Stimulated activated CD4-positive, alpha-beta T cell treated with anti-CD3 and anti-CD28 coated beads, TNF-alpha, amount 100 ng/mL, for 48 hours (primary cell): Measurements from ENCODE around the gene FOXC1.

Experiments used
- DNase-seq, 3 donors: peaks; one replicate each; pipeline ENCODE4 v3.0.0-alpha.2; 2020; ENCODE audit warnings: low read depth in 3 of 3

The FOXC1 gene

GRCh38 chr6:1623769-1624057 lies 14.0 kb downstream of the FOXC1 start:
- no peak for DNase-seq

DNA sequence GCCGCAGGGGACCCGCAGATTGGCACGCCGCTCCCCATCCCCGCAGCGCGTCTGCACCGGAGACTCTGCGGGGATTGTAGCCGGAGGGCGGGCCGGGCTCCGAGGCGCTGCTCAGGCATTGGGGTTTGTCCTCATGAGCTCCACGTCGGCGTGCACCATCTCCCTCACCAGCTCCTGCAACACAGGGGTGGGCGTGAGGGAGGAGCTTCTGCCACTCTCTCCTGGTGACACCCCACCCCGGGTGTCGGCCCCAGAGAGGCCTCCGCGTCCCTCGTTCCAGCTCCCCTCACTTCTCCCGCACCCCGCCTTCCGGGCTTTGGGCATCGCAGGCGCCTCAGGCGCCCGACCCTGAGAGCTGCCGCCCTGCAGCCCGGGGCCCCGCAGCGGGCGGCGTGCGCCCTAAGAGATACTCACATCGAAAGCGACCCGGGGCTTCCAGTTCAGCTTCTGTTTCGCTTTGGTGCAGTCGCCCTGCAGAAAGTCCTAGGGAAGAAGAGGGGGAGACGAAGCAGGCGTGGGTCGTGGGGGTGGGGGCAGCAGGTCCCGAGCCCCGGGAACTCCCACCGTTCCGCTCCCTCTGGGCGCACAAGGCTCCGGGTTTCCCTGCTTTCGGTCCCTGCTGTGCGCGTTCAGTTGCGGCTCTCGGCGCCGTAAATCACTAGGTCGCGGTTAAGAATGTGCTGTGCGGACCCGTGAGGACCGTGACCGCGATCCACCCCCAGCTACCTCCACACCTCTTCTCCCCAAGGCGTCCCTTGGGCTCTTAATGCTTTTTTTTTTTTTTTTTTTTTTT lies 14.5 kb downstream of the FOXC1 start:
- DNase-seq, result no peak

- DNase-seq, result no peak
Observed at GRCh38 chr6:1624851-1625781, 15.4 kb downstream of the FOXC1 start.

DNA sequence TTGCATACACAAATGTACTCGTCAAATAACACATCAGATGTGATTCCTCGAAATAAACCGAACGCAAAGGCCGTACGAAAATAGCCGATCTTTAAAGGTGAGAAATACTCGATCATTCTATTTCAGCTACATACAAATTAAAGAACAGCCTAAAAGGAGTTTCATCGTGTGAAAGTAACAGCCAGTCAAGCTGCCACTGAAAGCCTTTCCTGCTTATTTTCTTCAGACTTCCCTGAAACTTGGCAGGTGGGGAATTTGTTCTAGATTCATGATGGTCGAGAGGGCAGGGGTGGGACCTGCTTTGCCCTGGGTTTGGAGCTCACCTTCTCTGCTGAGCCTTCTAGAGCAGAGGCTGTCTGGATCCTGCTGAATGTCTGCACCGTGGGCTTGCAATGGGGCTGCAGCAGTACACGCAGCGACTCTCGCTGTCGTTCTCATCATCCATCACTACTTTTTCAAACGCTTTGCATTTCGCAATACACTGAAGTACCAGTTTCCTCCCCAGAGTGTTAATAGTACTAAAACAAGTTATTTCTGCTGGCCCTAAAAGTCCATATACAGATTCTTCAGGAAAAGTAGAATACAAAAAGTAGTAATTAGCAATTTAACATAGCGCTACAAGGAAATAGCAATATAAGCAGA lies 16.2 kb downstream of the FOXC1 start:
- no peak for DNase-seq

DNA sequence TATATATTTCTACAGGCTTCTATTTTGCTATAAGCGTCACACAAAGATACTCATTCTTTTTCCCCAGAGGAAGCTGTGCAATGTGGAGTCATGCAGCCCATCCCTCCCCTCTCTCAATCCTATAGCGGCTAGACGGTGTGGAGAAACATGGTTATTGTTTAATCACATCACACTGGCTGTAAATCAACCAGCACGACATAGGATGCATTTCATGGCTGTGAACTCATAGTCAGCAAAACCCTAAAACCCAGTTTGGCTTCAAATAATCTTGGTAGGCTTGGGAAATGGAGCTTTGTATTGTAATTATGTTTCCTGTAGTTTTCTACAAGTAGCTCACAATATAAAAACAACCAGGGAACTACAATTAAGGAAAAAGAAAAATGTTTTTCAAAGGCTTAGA lies 16.8 kb downstream of the FOXC1 start:
- no peak for DNase-seq

DNA sequence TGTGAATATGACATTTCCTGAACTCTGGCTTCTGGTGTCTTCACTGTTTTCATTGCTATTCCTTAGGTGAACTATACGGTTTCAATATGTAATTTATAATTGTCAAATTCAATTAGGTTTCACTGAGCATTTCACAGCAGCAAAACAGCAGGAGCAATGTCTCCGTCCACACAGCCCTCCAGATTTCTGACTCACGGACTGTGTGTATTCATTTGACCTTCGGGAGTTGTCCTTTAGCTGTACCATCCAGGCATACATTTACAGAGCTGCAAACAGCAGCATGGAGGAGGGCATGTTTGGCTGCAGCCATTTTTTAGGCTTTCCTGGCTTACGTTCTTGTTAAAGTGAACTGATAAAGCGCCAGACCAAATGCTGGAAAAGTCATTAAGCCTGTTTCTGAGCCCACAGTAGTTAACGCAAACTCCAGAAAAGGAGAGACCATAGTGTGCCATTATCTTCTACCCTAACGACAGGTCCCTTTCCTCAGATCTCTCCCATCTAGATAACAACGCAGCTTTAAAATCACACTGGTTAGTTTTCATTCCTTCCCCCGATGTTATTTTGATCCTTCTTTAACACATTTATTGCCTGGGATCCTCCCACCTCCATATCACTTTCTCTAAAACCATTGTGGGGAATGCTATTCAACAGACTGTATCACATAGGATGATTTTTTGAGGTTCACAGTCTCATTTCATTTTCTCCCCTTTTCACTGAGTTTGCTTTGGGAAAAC lies 18.3 kb downstream of the FOXC1 start:
- DNase-seq, result no peak

GRCh38 chr6:1629316-1629715 lies 19.6 kb downstream of the FOXC1 start:
- no peak for DNase-seq

DNA sequence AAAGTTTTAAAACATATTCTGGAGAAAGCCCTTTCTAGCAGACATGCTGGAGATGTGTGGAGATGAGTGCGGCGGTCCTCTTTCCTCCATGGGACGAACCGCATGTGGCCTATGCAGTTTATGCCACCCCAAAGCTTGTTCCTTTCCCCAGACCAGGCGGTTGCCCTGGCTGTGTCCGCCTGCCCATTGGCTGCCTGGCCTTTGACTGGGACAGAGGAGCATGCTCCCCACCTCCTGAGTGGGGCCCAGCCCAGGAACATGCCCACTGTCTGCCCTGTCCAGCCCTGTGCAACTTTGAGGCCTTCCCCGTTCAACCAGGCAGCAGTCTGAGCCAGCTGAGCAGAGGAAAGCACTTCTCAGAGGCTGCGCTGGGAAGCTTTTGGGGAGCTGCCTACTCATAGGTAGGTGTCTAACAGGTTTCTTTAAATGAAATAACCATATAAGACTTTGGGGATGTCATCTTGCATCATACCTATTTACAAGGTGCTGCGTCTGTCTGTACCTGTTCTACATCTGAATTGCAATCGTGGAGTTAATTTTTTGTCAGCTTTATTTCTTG lies 20.6 kb downstream of the FOXC1 start:
- no peak for DNase-seq

DNA sequence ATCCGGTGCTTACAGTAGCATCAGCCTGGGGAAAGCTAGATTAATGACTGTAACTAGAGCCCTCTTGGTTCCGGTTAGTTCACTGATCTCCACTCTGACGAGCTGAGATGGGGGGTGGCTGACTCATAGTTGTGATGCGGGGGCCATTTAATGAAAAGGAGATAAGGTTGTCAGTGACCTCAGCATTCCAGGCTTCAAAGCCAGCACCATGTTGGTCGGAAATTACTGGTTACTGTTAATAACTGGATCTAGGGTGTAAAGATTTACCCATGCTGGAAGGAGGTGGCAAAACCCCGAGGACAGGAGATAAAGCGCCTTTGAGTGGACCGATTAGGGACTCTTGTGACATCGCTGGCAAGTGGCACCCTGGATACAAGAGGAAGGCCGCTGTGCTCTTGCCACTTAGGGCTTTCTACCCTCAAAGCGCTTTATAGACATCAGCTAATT lies 21.1 kb downstream of the FOXC1 start:
- no peak for DNase-seq

DNA sequence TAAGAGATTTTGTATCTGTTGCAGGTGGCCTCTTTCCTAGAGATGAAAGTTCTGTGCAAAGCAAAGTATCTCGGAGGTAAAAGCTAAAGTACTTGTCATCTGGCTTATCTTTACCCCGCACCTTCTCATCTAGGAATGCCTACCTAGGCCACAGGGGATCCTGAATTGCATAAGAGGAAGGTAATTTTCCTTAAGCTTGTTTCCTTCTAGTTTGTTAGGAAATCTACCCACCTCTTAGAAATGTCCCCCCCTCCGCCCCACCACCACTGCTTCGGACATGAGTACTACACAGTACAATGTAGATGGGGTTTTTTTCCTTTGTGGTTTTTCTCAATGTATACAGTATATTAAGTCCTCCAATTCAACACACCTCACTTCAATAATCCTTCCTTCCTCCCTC lies 21.5 kb downstream of the FOXC1 start:
- DNase-seq, result no peak

GRCh38 chr6:1633366-1634021 lies 23.8 kb downstream of the FOXC1 start:
- no peak for DNase-seq

- no peak for DNase-seq
Observed at GRCh38 chr6:1634081-1634480, 24.4 kb downstream of the FOXC1 start.

GRCh38 chr6:1635305-1636010 lies 25.7 kb downstream of the FOXC1 start:
- DNase-seq, result no peak

- no peak for DNase-seq
Observed at GRCh38 chr6:1636272-1636825, 26.6 kb downstream of the FOXC1 start.

GRCh38 chr6:1636971-1637871 lies 27.5 kb downstream of the FOXC1 start:
- DNase-seq, result no peak

DNA sequence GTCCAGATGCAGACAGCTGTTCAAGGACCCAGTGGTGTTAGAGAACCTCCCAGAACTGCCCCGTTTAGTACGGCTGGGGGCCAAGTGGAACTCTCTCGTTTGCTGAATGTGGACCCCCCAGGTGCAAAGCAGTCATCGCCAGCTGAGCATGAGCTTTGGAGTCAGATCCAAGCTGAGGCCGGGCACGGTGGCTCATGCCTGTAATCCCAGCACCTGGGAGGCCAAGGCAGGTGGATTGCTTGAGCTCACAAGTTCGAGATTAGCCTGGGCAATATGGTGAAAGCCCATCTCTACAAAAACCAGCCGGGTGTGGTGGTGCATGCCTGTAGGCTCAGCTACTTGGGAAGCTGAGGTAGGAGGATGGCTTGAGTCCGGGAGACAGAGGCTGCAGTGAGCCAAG lies 29.7 kb downstream of the FOXC1 start:
- no peak for DNase-seq

DNA sequence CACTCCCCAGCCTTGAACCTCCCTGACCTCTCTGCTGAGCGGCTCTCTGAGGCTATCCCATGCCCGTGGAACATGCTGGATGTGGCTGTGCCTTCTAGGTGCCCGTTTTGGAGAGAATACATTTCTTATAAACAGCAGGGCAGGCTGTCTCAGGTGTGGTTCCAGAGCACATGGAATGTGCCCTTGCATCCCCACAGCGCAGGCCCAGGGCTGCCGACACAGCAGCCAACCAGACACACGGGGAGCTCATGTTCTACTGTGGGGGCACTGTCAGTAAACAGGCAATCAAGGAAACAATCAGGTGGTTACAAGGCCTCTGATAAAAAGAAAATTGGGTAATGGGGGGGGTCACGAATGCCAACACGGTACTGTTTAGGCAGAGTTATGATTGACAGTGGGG lies 30.8 kb downstream of the FOXC1 start:
- DNase-seq, result no peak

DNA sequence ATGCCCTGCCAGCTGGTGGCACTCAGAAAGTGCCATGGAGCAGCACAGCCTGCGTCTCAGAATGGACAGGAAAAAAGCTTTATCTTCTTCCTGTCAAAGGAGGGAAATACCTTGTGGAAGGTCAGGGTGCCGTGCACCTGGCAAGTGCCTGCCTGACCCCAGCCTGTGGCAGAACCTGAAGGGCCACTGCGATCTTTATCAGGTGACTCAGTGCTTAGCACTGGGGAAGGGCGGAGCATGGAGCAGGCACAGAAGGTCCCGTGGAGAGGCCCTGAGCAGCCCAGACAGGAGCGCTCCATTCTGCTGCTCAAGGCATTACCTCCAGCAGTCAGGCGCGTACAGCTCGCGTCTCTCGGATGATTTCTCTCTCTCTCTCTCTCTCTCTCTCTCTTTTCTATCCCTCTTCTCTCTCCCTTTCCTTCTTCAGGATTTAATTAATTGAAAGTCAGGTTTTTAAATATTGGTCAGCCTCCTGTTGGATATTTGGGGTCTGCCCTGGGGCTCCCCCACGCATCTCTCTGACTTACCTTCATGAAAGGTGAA lies 31.7 kb downstream of the FOXC1 start:
- DNase-seq, result no peak

DNA sequence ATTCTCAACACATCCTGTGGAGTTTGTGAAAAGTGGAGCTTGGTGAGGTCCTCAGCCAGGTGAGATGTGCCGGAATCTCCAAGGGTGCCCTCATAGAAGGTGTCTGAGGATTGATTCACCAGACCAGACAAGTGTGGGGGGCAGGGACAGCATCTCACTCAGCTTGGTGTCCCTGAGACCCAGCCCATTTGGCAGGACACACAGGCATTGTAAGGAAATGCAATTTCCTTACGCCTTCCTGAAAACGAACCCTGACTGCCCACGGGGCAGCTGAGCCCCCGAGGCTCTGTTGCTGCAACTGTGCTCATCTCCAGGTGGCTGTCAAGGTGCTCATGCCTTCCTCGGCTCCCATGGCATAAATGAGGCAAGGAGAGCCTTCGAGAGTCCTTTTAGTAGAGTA lies 33.4 kb downstream of the FOXC1 start:
- no peak for DNase-seq
